Natural killer cell (primary cell): Measurements from ENCODE around the gene FHIT. TPM values are rescaled to one million over a fixed set of nuclear protein-coding genes. Genes with fewer than 3 reads are reported as not detected.

Experiments used
- ATAC-seq, 3 donors: fragments of 150-1000 bp in 2 of 3; fragments of 200-7000 bp in 1 of 3; cut with Tn5 transposase; 1 replicate in 1 of 3; 2 replicates in 2 of 3; pipeline ENCODE4 v1.10.0; 2021; ENCODE audit warnings: mild to moderate bottlenecking in 2 of 3, moderate library complexity in 2 of 3
- DNase-seq, 2 donors: peaks; one replicate each; pipeline versions ENCODE4 v3.0.0 to v3.0.0-alpha.2; 2013 to 2021; ENCODE audit warnings: mixed read lengths in 1 of 2
- H3K27ac ChIP-seq: one replicate; pipeline ENCODE4 v1.5.1; 2013; ENCODE audit warnings: mild to moderate bottlenecking, low read length
- H3K27me3 ChIP-seq: one replicate; pipeline ENCODE4 v1.6.1; 2013; ENCODE audit warnings: low read length; ENCODE audit not compliant: control insufficient read depth, insufficient read depth
- H3K36me3 ChIP-seq: one replicate; pipeline ENCODE4 v1.6.1; 2013; ENCODE audit warnings: low read length; ENCODE audit not compliant: control insufficient read depth, insufficient read depth
- H3K4me1 ChIP-seq: one replicate; pipeline ENCODE4 v1.6.1; 2013; ENCODE audit warnings: low read length; ENCODE audit not compliant: control insufficient read depth, insufficient read depth
- H3K4me3 ChIP-seq: one replicate; pipeline ENCODE4 v1.5.1; 2013; ENCODE audit warnings: low read length
- H3K9me3 ChIP-seq: one replicate; pipeline ENCODE4 v1.6.1; 2013; ENCODE audit warnings: low read length; ENCODE audit not compliant: control insufficient read depth, insufficient read depth
- H3K27ac Mint-ChIP-seq, 2 donors: one replicate each; pipeline ENCODE4 v1.8.0; 2022; ENCODE audit warnings: mild to moderate bottlenecking in 2 of 2, mixed read lengths in 2 of 2, moderate library complexity in 1 of 2
- H3K27me3 Mint-ChIP-seq, 2 donors: one replicate each; pipeline ENCODE4 v1.8.0; 2022; ENCODE audit warnings: low read depth in 2 of 2, mixed read lengths in 2 of 2
- H3K36me3 Mint-ChIP-seq: one replicate; pipeline ENCODE4 v1.8.0; 2022; ENCODE audit warnings: mixed read lengths
- H3K4me1 Mint-ChIP-seq, 2 donors: one replicate each; pipeline ENCODE4 v1.8.0; 2022; ENCODE audit warnings: mixed read lengths in 2 of 2
- H3K4me3 Mint-ChIP-seq: one replicate; pipeline ENCODE4 v1.8.0; 2022; ENCODE audit warnings: mild to moderate bottlenecking, moderate library complexity, mixed read lengths
- H3K9me3 Mint-ChIP-seq, 2 donors: one replicate each; pipeline ENCODE4 v1.8.0; 2022; ENCODE audit warnings: mixed read lengths in 2 of 2
- CTCF ChIP-seq: fragments of 200-600 bp; IDR thresholded peaks from one replicate; pipeline ENCODE4 v1.8.0; 2022; ENCODE audit warnings: antibody characterized with exemption
- WGBS: methylation state at CpG from one replicate; pipeline ENCODE4 v1.1.7; 2013; ENCODE audit warnings: missing lambda C conversion rate; ENCODE audit not compliant: insufficient coverage; 5-methylcytosine and 5-hydroxymethylcytosine counted together
- intact Hi-C: fragments of 100-400 bp; cut with micrococcal nuclease; formaldehyde crosslinking; loops from one replicate; pipeline ENCODE4 v1.14.2; 2022
- total RNA-seq, 4 donors: library from RNA; stranded (reverse); fragments of 120-200 nt in 1 of 4; gene quantifications; one replicate each; pipeline versions ENCODE4 v1.2.3 to v1.2.4, GENCODE V29; 2013 to 2022

FHIT gene
- total RNA-seq, 3 donors from 2014 or later (not counting 1 experiment from before 2014, with no cell fraction given), result 2.7 to 6.1 (median 3.3) TPM

GRCh38 chr3:59714066-59714465, 1537.2 kb downstream of the FHIT start:
- H3K4me1 Mint-ChIP-seq, result no peaks in the 10 kb centered on the region
- Histone ChIP-seq H3K4me1 (peaks cover 11% of the 10 kb centered on the region), H3K4me3 (no peak overlapping the region), H3K27me3 (no peaks in the 10 kb centered on the region), H3K9me3 (peaks cover 5% of the 10 kb centered on the region), H3K27ac (no peak overlapping the region), H3K36me3 (no peaks in the 10 kb centered on the region)
- no peak for TF ChIP-seq CTCF
- ATAC-seq (no peak), DNase-seq (no peak)
- WGBS, result 80% methylated on average over 1 of the region's 1 CpG
- no peaks in the 10 kb centered on the region for H3K27me3 Mint-ChIP-seq
- H3K36me3 Mint-ChIP-seq, result peaks cover 13% of the 10 kb centered on the region
- H3K4me3 Mint-ChIP-seq, result no peak overlapping the region
- intact Hi-C loops, result no loop called here
- H3K27ac Mint-ChIP-seq, result no peak overlapping the region
- peaks cover 2 to 3% of the 10 kb centered on the region in 2 donors for H3K9me3 Mint-ChIP-seq

- H3K27me3 Mint-ChIP-seq, result no peaks in the 10 kb centered on the region
- intact Hi-C loops, result no loop called here
- DNase-seq (no peak), ATAC-seq (no peak)
- Histone ChIP-seq H3K4me1 (peaks cover 14% of the 10 kb centered on the region), H3K4me3 (no peak overlapping the region), H3K27me3 (no peaks in the 10 kb centered on the region), H3K36me3 (no peaks in the 10 kb centered on the region), H3K9me3 (peaks cover 5% of the 10 kb centered on the region), H3K27ac (no peak overlapping the region)
- H3K4me1 Mint-ChIP-seq, result no peaks in the 10 kb centered on the region
- peaks cover 2 to 3% of the 10 kb centered on the region in 2 donors for H3K9me3 Mint-ChIP-seq
- TF ChIP-seq CTCF, result no peak
- 100% methylated on average over 1 of the region's 1 CpG for WGBS
- no peak overlapping the region for H3K27ac Mint-ChIP-seq
- no peak overlapping the region for H3K4me3 Mint-ChIP-seq
- H3K36me3 Mint-ChIP-seq, result peaks cover 13% of the 10 kb centered on the region
Observed at GRCh38 chr3:59710554-59710953, 1540.7 kb downstream of the FHIT start.

- peak; percentile 59 to 88 (median 83) for ATAC-seq
- Mint-ChIP-seq H3K4me1 (no peaks in the 10 kb centered on the region), H3K27ac (no peak overlapping the region), H3K36me3 (peaks cover 13% of the 10 kb centered on the region), H3K9me3 (peaks cover 2 to 3% of the 10 kb centered on the region in 2 donors), H3K27me3 (no peaks in the 10 kb centered on the region), H3K4me3 (no peak overlapping the region)
- Histone ChIP-seq H3K4me1 (peaks cover 14% of the 10 kb centered on the region), H3K9me3 (peaks cover 5% of the 10 kb centered on the region), H3K4me3 (no peak overlapping the region), H3K27me3 (no peaks in the 10 kb centered on the region), H3K36me3 (no peaks in the 10 kb centered on the region), H3K27ac (no peak overlapping the region)
- no peak for TF ChIP-seq CTCF
- 7% methylated on average over 3 of the region's 5 CpGs for WGBS
- peak in 1 of 2 donors; percentile 38 for DNase-seq
- intact Hi-C loops, result no loop called here
Observed at GRCh38 chr3:59709702-59710553, 1541.3 kb downstream of the FHIT start.
